ENCODE results near the gene PSAP.

PSAP gene

DNA sequence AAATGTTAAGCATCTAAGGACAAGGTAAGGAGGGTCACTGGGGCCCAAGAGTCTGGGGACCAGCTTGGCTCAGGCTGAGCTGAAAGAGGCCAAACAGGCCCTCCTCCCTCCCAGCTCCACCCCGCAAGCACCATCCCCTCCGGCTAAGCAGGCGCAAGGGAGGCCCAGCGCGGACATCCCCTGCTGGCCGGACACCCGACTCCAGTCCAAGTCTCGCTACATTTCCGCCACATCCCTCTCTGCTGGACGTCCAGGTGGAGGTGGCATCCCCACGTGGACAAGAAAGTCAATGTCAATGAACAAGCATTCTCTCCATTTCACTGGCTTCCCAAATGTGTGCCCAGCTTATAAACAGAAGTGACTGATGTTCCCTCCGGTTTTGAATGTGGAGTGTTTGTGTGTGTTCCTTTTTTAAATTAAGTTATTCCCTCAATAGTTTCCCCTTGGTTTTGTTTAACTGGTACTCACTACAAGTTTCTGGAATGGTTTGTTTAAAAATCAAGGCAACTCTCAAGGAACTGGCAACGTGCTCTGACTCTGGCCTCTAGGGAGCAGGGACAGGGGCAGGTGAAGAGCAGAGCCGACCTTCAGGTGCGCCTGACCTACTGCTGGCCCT lies 35.4 kb downstream of the PSAP start:
- no peaks in the 10 kb centered on the region for H3K4me1 Mint-ChIP-seq (ENCODE audit: low read depth)
- no peak overlapping the region for H3K4me3 Mint-ChIP-seq
- no peaks in the 10 kb centered on the region for H3K9me3 Mint-ChIP-seq
- H3K27me3 Mint-ChIP-seq: no peaks in the 10 kb centered on the region
- H3K36me3 Mint-ChIP-seq (ENCODE audit: low read depth): peaks cover 43% of the 10 kb centered on the region
- no peak overlapping the region for H3K27ac Mint-ChIP-seq

DNA sequence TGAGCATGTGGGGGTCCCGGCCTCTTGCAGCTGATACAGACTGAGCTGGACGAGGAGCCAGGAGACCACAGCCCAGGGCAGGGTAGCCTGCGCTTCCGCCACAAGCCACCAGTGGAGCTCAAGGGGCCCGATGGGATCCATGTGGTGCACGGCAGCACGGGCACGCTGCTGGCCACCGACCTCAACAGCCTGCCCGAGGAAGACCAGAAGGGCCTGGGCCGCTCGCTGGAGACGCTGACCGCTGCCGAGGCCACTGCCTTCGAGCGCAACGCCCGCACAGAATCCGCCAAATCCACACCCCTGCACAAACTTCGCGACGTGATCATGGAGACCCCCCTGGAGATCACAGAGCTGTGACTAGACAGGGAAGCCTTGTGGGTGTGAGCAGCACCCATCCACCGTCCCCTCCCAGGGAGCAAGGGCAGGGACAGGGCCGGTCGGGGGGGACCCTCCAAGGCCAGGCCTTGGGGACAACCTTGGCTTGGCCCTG lies 36.1 kb downstream of the PSAP start:
- Mint-ChIP-seq H3K4me1 (ENCODE audit: low read depth) (no peaks in the 10 kb centered on the region), H3K9me3 (no peaks in the 10 kb centered on the region), H3K27me3 (no peaks in the 10 kb centered on the region), H3K4me3 (no peak overlapping the region), H3K27ac (no peak overlapping the region), H3K36me3 (ENCODE audit: low read depth) (peaks cover 40% of the 10 kb centered on the region)

DNA sequence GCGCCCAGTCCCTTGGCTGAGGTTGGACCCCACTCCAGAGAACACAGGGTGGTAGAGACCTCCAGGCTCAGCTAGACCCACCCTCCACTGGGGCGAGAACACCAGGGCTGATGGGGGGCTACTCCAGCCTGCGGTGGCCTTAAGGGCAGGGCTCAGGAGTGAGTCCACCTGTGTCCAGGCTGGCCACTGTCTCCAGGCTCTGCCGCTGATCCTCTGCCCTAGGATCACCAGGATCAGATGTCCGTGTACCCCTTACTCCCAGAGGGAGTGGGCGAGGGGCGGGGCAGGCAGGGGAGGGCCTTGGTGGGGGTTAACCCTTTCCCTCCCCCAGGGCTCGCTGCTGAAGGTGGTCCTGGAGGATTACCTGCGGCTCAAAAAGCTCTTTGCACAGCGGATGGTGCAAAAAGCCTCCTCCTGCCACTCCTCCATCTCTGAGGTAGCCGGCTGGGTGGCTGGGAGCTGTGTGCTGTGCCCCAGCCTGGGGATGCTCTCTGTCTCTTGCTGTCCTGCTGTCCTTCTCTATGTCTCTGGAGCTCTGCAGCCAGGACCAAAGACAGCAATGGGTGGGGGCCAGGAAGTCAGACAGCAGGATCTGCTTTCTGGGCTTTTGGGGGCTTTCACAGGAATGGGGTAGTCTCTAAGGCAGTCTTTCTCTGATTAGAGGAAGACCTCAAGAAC lies 38.0 kb downstream of the PSAP start:
- H3K27ac Mint-ChIP-seq: no peak overlapping the region
- no peaks in the 10 kb centered on the region for H3K27me3 Mint-ChIP-seq
- H3K4me3 Mint-ChIP-seq: no peak overlapping the region
- no peaks in the 10 kb centered on the region for H3K9me3 Mint-ChIP-seq
- no peaks in the 10 kb centered on the region for H3K4me1 Mint-ChIP-seq (ENCODE audit: low read depth)
- peaks cover 24% of the 10 kb centered on the region for H3K36me3 Mint-ChIP-seq (ENCODE audit: low read depth)

DNA sequence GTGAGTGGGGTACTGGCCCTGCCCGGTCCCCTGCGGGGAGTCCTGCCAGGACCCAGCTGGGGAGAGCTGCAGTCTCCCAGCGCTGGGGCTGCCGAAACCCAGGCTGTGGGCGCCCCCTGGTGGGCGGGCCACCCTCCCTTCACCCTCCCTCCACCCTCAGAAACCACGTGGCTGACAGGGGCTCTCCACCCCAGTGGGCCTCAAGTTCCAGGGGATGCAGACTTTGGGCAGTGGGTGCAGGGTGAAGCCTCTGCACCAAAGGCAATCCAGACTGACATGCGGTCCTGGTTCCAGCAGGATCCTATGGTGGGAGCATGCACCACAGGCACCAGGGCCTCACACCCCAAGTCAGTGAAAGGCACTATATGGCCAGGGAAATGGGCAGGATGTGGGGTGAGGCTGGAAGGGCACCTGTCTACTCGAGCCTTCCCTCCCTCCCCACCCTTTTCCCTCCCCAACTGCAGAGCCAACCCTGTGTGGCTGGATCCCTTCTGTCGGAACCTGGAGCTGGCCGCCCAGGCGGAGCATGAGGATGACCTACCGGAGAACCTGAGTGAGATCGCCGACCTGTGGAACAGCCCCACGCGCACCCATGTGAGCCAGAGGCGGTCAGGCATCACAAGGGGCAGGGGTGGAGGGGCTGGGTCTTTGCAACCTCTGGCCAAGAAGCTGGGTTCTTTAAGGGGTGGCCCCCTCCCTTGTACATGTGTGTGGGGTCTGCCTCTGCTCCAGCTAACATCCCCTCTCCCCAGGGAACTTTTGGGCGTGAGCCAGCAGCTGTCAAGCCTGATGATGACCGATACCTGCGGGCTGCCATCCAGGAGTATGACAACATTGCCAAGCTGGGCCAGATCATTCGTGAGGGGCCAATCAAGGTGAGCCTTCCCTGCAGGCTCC lies 38.8 kb downstream of the PSAP start:
- Mint-ChIP-seq H3K4me3 (no peak overlapping the region), H3K27ac (no peak overlapping the region), H3K36me3 (ENCODE audit: low read depth) (peaks cover 20% of the 10 kb centered on the region), H3K9me3 (no peaks in the 10 kb centered on the region), H3K4me1 (ENCODE audit: low read depth) (no peaks in the 10 kb centered on the region), H3K27me3 (no peaks in the 10 kb centered on the region)

DNA sequence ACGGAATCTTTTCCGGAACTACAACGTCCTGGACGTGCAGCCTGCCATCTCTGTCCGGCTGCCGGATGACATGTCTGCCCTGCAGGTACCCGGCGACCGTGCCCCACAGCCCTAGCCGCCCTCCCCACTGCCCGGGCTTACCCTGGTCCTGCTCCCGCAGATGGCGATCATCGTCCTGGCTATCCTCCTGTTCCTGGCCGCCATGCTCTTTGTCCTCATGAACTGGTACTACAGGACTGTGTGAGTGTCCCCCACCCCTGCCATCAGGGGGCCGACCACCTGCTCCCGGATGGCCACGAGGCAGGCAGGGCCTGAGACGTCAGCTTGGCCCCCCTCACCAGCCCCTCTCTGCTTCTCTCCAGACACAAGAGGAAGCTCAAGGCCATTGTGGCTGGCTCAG lies 39.7 kb downstream of the PSAP start:
- Mint-ChIP-seq H3K4me3 (no peak overlapping the region), H3K27me3 (no peaks in the 10 kb centered on the region), H3K9me3 (no peaks in the 10 kb centered on the region), H3K27ac (no peak overlapping the region), H3K4me1 (ENCODE audit: low read depth) (no peaks in the 10 kb centered on the region), H3K36me3 (ENCODE audit: low read depth) (peaks cover 11% of the 10 kb centered on the region)

DNA sequence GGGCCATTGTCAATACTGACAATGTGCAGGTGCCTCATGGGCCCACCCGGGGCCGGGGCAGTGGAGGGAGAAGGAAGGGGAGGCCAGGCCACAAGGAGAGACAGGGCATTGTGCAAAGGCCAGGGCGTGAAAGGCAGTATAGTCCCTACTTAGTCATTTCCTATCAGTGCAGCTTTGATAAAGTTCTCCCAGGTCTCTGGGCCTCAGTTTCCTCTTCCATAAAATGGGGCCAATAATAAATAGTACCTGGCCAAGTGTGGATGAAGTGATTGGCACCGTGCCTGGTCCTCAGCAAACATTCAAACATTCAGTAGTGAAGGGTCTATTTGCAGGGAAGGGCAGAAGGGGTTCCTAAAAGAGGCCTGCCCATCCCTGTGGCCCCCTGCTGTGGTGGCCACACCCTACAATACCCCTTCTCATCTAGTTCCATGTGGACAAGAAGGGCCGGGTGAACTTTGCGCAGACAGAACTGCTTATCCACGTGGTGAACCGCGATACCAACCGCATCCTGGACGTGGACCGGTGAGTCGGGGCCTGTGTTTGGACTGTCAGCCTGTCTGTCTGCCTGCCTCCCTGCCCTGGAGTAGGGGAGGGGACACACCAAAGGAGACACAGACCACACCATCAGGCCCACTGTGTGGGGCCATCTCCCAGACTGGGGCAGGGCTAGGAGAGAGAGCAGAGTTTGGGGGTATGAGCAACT lies 40.9 kb downstream of the PSAP start:
- H3K9me3 Mint-ChIP-seq: no peaks in the 10 kb centered on the region

DNA sequence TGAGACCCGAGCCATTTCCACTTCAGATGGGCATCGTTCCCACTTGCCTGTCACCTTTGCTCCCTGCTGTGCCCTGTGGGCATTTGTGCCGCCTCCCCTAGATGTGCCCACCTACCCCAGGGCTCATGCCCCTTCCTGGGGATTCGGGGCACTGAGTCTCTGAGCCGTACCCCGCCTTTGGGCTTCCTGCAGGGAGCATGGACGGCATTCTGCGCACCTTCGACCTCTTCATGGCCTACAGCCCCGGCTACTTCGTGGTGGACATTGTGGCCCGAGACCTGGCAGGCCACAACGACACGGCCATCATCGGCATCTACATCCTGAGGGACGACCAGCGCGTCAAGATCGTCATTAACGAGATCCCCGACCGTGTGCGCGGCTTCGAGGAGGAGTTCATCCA lies 41.4 kb downstream of the PSAP start:
- no peaks in the 10 kb centered on the region for H3K27me3 Mint-ChIP-seq
- H3K4me3 Mint-ChIP-seq: no peak overlapping the region
- H3K9me3 Mint-ChIP-seq: no peaks in the 10 kb centered on the region
- H3K36me3 Mint-ChIP-seq (ENCODE audit: low read depth): peaks cover 4% of the 10 kb centered on the region
- H3K4me1 Mint-ChIP-seq (ENCODE audit: low read depth): peaks cover 3% of the 10 kb centered on the region
- no peak overlapping the region for H3K27ac Mint-ChIP-seq

More for the DNA sequence above, 40.9 kb downstream of the PSAP start:
- peaks cover 3% of the 10 kb centered on the region for H3K4me1 Mint-ChIP-seq (ENCODE audit: low read depth)
- no peak overlapping the region for H3K4me3 Mint-ChIP-seq
- H3K27ac Mint-ChIP-seq: no peak overlapping the region
- peaks cover 4% of the 10 kb centered on the region for H3K36me3 Mint-ChIP-seq (ENCODE audit: low read depth)
- no peaks in the 10 kb centered on the region for H3K27me3 Mint-ChIP-seq

DNA sequence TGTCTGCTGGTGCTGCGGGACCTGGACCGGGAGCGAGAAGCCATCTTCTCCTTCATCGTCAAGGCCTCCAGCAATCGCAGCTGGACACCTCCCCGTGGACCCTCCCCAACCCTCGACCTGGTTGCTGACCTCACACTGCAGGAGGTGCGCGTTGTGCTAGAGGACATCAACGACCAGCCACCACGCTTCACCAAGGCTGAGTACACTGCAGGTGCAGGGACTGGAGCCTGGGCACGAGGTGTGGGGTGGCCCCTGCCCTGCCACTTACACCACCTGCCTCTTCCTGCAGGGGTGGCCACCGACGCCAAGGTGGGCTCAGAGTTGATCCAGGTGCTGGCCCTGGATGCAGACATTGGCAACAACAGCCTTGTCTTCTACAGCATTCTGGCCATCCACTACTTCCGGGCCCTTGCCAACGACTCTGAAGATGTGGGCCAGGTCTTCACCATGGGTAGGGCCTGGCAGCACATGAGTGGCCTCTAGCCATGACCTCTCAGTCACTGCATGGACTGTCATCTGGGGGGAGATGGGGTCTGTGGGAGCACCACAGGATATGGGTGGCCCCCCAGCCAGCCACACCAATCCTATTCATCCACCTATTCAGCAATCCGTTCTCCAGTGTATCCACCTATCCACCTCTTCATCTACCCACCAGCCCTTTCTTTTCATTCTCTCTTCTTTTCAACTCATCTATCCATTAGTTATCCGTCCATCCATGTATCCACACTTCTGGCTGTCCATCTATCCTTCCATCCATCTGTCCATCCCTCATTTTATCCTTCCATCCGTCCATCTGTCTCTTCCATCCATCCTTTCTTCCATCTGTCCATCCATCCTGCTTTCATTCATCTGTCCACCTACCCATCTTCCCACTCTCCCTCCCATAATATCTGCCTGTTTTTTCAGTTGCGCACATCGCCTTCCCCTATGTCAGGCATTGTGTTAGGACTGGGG lies 43.2 kb downstream of the PSAP start:
- no peak overlapping the region for H3K4me3 Mint-ChIP-seq
- H3K27me3 Mint-ChIP-seq: no peaks in the 10 kb centered on the region
- H3K27ac Mint-ChIP-seq: no peak overlapping the region
- peaks cover 3% of the 10 kb centered on the region for H3K4me1 Mint-ChIP-seq (ENCODE audit: low read depth)
- H3K9me3 Mint-ChIP-seq: no peaks in the 10 kb centered on the region
- H3K36me3 Mint-ChIP-seq (ENCODE audit: low read depth): no peaks in the 10 kb centered on the region

DNA sequence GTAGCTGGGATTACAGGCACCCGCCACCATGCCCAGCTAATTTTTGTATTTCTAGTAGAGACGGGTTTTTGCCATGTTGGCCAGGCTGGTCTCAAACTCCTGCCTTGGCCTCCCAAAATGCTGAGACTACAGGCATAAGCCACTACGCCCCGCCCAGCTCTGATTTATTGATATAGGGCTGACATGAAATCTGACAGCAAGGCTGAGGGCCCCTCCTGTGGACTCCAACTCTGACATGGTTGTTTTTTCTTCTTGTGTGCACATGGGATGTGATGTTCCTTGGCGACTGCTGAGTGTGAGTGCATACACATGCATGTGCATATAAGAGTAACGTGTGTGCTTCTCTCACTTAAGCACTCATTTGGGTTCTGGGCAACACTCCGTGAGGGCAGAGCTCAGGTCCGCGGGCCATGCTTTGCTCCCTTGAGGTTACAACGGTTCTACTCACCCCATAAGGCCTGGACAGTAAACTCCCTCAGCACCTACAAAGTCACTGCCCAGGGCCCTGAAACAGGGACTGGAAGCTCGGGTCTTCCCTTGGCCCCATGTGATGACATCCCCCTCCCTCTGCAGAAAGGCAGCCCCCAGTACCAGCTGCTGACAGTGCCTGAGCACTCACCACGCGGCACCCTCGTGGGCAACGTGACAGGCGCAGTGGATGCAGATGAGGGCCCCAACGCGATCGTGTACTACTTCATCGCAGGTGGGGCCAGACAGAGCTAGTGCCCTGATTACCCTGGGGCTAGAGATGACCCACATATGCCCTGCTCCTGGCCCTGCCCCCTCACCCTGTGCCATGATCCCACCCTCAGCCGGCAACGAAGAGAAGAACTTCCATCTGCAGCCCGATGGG lies 44.1 kb downstream of the PSAP start:
- Mint-ChIP-seq H3K36me3 (ENCODE audit: low read depth) (no peaks in the 10 kb centered on the region), H3K4me3 (no peak overlapping the region), H3K4me1 (ENCODE audit: low read depth) (peaks cover 3% of the 10 kb centered on the region), H3K9me3 (no peaks in the 10 kb centered on the region), H3K27ac (no peak overlapping the region), H3K27me3 (no peaks in the 10 kb centered on the region)

DNA sequence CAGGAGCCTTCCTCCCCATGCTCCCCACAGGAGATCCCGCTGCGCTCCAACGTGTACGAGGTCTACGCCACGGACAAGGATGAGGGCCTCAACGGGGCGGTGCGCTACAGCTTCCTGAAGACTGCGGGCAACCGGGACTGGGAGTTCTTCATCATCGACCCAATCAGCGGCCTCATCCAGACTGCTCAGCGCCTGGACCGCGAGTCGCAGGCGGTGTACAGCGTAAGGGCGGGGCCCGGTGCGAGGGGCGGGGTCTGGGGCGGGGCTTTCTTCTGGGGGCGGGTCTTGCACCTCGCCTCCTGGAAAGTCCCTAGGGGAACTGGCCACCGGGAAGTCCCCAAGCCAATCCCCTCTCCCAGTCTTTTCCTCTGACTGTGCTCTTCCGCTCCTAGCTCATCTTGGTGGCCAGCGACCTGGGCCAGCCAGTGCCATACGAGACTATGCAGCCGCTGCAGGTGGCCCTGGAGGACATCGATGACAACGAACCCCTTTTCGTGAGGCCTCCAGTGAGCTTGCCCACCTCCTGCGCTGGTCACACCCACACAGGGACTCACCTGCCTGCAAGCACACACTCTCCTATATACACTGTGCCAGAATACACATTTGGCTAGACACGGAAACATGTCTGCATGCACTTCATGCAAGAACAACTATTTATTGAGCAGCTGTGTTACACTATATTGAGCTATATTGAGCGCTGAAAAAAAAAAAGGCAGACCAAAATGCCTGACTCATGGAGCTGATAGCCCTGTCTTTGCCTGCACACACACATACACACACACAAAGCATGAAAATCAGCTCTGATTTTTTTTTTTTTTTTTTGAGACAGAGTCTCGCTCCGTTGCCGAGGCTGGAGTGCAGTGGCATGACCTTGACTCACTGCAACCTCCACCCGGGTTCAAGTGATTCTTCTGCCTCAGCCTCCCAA lies 45.0 kb downstream of the PSAP start:
- no peak overlapping the region for H3K4me3 Mint-ChIP-seq
- no peaks in the 10 kb centered on the region for H3K36me3 Mint-ChIP-seq (ENCODE audit: low read depth)
- H3K27me3 Mint-ChIP-seq: no peaks in the 10 kb centered on the region
- H3K27ac Mint-ChIP-seq: no peak overlapping the region
- H3K9me3 Mint-ChIP-seq: no peaks in the 10 kb centered on the region
- peaks cover 3% of the 10 kb centered on the region for H3K4me1 Mint-ChIP-seq (ENCODE audit: low read depth)

DNA sequence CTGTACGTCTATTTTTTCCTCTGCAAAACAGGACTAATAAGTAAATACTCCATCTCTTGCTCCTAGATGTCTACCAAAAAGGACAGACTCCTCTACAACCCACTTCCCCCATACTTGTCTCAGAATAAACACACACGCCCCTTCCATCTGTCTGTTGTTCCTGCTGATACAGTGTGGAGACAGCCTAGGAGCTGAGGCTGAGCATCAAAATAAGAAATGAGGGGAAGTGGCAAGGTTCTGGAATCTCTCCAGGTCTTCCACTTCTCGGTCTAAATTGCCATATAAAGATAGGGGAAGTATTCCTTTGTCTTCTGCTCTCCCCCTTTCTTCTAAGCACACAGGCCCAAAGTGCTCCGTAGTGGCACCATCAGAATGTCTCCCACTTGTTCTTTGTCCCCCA lies 47.0 kb downstream of the PSAP start:
- H3K9me3 Mint-ChIP-seq: no peaks in the 10 kb centered on the region
- no peak overlapping the region for H3K4me3 Mint-ChIP-seq
- no peaks in the 10 kb centered on the region for H3K36me3 Mint-ChIP-seq (ENCODE audit: low read depth)
- no peaks in the 10 kb centered on the region for H3K27me3 Mint-ChIP-seq
- H3K27ac Mint-ChIP-seq: no peak overlapping the region
- peaks cover 3% of the 10 kb centered on the region for H3K4me1 Mint-ChIP-seq (ENCODE audit: low read depth)

DNA sequence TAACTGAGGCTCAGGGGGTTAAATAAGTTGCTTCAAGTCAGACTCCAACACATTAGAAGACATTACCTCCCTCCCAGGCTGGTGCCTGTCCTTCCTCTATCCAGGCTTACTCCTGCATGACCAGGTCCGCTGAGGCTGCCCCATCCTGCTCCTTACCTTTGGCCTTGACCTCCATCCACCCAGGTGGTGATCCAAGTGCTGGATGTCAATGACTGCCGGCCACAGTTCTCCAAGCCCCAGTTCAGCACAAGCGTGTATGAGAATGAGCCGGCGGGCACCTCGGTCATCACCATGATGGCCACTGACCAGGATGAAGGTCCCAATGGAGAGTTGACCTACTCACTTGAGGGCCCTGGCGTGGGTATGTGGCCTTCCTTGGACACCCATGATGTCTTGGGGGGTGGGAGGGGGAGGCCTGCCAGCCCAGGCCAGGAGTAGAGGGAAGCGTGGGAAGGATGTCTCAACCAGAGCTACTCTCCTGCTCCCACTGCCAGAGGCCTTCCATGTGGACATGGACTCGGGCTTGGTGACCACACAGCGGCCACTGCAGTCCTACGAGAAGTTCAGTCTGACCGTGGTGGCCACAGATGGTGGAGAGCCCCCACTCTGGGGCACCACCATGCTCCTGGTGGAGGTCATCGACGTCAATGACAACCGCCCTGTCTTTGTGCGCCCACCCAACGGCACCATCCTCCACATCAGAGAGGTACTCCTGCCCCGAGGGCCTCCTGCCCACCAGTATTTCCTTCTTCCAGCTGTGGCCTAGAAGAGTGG lies 48.1 kb downstream of the PSAP start:
- H3K4me3 Mint-ChIP-seq: no peak overlapping the region
- no peaks in the 10 kb centered on the region for H3K27me3 Mint-ChIP-seq
- H3K9me3 Mint-ChIP-seq: no peaks in the 10 kb centered on the region
- peaks cover 9% of the 10 kb centered on the region for H3K4me1 Mint-ChIP-seq (ENCODE audit: low read depth)
- H3K36me3 Mint-ChIP-seq (ENCODE audit: low read depth): no peaks in the 10 kb centered on the region
- no peak overlapping the region for H3K27ac Mint-ChIP-seq
